NK-92 (cell line): ENCODE results near the gene ZNF410.

Source experiments
- DNase-seq: peaks from one replicate; lab custom pipeline; 2025; ENCODE audit not compliant: unreplicated experiment; lab: John Stamatoyannopoulos, UW

Gene ZNF410

DNA sequence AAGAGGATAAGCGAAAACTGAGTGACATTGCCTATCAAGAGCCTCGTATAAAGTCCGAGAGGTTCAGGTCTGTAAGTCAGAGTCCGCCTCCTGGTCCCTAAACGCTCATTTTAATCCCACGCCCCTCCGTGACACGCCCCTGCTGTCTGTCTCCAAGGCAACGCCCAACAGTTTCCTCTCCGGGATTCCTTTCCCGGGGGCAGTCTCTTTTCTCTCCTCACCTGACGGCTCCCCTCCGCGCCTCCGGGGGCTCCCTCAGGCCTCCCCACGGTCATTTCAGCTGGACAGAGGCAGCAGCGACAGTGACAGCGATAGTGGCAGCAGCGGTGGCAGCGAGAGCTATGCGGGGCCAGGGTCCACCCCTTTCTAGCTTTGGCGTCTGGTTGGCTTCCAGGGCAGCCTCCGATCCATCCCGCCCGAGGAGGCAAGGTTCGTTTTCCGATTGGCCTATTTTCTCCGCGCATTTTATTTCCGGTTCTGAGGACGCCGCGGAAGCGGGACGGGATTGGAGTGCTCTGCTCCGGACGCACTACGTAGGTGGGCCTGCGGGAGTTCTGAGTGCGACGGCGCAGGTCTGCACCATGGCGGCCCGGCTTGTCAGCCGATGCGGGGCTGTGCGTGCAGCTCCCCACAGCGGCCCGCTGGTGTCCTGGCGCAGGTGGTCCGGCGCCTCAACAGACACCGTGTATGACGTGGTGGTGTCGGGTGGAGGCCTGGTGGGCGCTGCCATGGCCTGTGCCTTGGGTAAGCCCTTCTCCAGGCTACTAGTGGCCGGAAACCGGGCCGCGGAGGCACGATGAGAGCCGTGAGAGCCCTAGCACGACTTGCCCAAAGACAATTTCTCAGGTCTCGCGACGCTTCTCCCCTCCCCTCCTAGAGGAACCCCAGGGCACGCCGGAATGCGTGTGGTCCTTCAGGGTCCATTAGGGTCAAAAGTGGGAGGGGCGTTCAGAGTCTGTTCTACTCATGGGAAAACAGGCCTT lies 63.4 kb downstream of the ZNF410 start, which contains the start of the genes COQ6 and FAM161B:
TSS of gene COQ6 (plus strand) at position 551 of the 983 bp plus-strand sequence. CDS start at position 582, 31 bp downstream.
TSS of gene FAM161B (minus strand) at position 343 of the 983 bp plus-strand sequence. CDS start at position 275, 68 bp downstream.
- peak; percentile 62 for DNase-seq

DNA sequence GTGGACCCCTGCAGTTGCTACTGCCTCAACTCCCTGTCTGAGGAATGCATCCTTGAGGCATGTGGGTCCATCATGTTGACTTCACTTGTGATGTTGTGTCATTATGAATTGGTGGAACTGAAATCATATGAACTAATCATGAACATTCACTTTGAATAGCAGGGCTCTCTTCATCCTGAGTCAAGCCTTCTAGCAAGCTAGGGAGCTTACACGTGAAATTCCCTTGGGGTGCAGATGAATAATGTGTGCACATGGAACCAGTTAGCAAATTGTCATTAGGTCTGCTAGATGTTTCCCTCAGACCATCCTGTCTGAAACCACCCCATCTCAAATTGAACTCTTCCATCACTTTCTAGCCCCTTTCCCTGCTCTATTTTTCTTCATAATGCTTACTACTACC lies 67.1 kb downstream of the ZNF410 start:
- no peak for DNase-seq

DNA sequence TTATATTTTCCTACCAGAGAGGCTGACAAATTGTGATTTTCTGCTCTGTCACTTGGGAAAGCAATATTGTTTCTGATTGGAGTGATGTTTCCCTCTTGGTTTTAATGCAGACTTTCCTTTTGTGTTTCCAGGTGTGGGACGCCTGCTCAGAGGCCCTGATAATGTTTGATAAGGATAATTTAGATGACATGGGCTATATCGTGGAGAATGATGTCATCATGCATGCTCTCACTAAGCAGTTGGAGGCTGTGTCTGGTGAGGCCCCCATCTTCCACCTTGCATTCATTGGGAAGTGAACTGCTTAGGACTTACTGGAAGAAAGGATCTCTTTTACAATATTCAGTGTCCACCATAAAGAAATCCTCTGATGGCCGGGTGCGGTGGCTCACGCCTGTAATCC lies 69.0 kb downstream of the ZNF410 start:
- no peak for DNase-seq

DNA sequence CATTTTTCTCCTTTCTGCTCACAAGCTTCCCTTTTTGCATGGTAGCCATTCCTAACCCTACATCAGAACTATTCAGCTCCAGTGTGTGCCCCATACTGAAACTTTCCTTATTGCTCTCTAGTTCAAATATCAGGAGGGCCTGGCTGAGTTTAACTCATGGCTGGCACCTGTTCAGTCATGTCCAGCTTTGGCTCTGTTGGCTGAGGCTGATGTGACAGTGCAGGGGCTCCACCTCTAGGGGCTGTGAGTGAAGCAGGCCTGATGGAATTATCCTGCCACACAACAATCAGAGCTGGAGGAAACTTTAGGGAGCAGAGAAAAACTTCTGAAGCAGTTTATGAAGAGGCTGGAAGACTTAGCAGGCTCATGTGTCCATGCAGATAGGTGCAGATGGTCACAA lies 71.9 kb downstream of the ZNF410 start:
- no peak for DNase-seq

DNA sequence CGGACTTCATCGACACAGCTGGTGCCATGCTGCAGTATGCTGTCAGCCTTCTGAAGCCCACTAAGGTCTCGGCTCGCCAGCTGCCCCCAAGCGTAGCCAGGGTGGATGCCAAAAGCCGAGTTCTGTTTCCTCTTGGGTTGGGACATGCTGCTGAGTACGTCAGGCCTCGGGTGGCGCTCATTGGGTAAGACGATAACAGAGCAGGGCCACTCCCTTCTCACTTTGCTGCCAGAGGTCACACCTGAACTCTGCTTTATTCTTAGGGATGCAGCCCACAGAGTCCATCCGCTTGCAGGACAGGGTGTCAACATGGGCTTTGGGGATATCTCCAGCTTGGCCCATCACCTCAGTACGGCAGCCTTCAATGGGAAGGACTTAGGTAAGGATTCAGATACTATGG lies 74.5 kb downstream of the ZNF410 start:
- no peak for DNase-seq

DNA sequence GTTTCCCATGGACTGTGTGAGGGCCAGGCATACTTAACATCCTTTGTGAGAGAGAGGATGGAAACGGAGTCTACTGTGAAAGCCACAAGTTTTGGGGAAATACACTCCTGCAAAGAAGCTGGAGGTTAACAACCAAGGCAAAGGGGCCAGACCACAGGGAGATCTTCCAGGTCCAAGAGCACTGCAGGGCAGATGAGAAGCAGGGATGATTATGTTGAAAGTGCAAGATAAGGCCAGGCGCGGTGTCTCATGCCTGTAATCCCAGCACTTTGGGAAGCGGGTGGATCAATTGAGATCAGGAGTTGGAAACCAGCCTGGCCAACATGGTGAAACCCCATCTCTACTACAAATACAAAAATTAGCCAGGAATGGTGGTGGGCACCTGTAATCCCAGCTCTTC lies 78.6 kb downstream of the ZNF410 start:
- no peak for DNase-seq

DNA sequence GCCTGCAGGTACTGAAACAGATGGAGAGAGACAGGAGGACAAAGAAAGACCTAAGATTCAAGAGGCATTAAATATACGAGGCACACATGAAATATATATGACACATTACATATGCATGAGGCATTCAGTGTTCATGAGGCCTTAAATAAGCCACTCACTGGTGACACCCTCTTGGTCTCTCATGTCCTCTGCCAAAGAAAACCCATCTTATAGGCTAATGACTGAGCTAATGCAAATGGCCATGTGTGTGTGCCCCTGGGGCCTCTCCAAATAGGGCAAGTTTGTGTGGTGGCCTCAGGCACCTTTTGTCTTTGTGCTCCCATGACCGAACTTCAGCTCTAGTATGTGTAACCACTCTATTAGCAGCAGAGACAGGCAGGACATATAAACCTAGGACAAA lies 82.2 kb downstream of the ZNF410 start:
- no peak for DNase-seq

DNA sequence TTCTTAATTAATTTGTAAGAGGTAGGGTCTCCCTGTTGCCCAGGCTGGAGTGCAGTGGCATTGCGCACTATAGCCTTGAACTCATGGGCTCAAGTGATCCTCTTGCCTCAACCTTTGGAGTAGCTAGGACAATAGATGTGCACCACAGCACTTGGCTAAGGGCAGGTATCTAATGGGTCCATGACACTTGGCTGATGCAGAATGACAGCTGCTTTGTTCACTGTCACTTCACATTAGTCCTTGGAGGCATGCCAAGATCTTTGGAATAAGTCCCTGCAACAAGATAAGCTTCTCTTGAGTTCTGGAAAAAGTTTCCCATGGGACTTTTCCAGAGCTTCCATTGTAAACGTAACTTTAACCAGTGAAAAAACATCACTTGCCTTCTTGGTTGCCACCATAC lies 86.8 kb downstream of the ZNF410 start:
- no peak for DNase-seq

DNA sequence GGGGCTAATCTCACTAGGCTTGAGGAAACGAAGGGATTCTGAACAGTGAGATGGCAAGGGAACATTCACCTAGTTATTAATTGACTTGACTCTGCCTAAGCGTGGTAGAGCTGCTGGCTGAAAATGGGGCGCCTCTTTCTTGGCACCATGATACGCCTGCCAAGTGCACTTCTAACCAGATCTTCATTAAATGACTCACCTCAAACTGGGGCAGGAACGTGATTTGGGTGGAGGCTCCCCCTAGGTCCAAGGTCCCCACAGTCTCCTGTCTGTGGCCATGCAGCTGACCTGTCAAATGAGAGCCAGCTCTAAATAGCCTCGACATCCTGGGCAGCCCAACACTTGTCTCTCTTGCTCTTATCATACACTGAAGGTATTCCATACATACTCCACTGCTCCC lies 89.5 kb downstream of the ZNF410 start:
- DNase-seq, result no peak

DNA sequence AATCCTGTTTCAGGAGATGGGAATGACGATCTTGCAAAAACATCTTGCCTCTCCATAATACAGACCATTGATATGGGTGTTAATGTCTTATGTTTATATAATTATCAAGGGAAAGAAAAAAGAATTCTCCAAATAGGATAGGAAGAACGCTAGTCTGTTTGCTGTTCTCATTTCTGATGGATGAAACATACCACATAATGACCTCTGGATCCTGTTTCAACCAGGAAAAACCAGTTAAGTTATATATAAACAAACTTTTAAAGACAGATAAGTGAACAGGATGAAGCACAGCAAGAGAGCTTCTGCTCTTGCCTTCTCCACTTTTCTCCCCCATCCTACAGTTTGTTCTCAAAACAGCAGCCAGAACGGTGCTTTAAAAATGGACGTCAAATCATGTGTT lies 91.2 kb downstream of the ZNF410 start:
- no peak for DNase-seq
